GM23338 (cell line): Measurements from ENCODE around the gene OR2W1. TPM values are rescaled to one million over a fixed set of nuclear protein-coding genes. Genes with fewer than 3 reads are reported as not detected.

Experiments used
- ATAC-seq: fragments of 200-7000 bp; cut with Tn5 transposase; 3 replicates; pipeline ENCODE4 v1.9.1; 2020
- DNase-seq: peaks from one replicate; pipeline ENCODE4 v3.0.0-alpha.2; 2015; ENCODE audit warnings: low spot score
- H2AFZ ChIP-seq: fragments of 200-600 bp; sonication (generic); 2 replicates; pipeline ENCODE4 v1.8.0; 2016; ENCODE audit warnings: antibody characterized with exemption, mild to moderate bottlenecking, moderate library complexity
- H3F3A ChIP-seq: fragments of 200-600 bp; sonication (generic); replicated peaks from 2 replicates; pipeline ENCODE4 v1.8.0; 2017; ENCODE audit warnings: antibody characterized with exemption, mixed run types, low read depth
- H3K27ac ChIP-seq: fragments of 200-600 bp; sonication (generic); 2 replicates; pipeline ENCODE4 v1.6.1; 2016; ENCODE audit warnings: low read depth
- H3K27me3 ChIP-seq: fragments of 200-600 bp; sonication (generic); 2 replicates; pipeline ENCODE4 v1.8.0; 2016; ENCODE audit warnings: mild to moderate bottlenecking, mixed run types, moderate library complexity; ENCODE audit not compliant: insufficient read depth
- H3K36me3 ChIP-seq: fragments of 200-600 bp; sonication (generic); 2 replicates; pipeline ENCODE4 v1.8.0; 2016; ENCODE audit warnings: mild to moderate bottlenecking; ENCODE audit not compliant: insufficient read depth
- H3K4me1 ChIP-seq: fragments of 200-600 bp; sonication (generic); 2 replicates; pipeline ENCODE4 v1.8.0; 2016; ENCODE audit warnings: mild to moderate bottlenecking, moderate library complexity; ENCODE audit not compliant: insufficient read depth
- H3K4me2 ChIP-seq: fragments of 200-600 bp; sonication (generic); 2 replicates; pipeline ENCODE4 v1.7.1; 2017; ENCODE audit warnings: mixed run types
- H3K4me3 ChIP-seq: fragments of 200-600 bp; sonication (generic); 2 replicates; pipeline ENCODE4 v1.6.1; 2016; ENCODE audit warnings: mixed run types
- H3K79me2 ChIP-seq: fragments of 200-600 bp; sonication (generic); replicated peaks from 2 replicates; pipeline ENCODE4 v1.8.0; 2017; ENCODE audit warnings: mild to moderate bottlenecking; ENCODE audit not compliant: insufficient read depth
- H3K9me2 ChIP-seq: fragments of 200-600 bp; sonication (generic); 2 replicates; pipeline ENCODE4 v1.8.0; 2017; ENCODE audit not compliant: insufficient read depth
- H4K20me1 ChIP-seq: fragments of 200-600 bp; sonication (generic); replicated peaks from 2 replicates; pipeline ENCODE4 v1.8.0; 2017; ENCODE audit warnings: mild to moderate bottlenecking; ENCODE audit not compliant: insufficient read depth
- H3K27ac Mint-ChIP-seq: 2 replicates; pipeline ENCODE4 v1.8.0; 2020; ENCODE audit warnings: inconsistent platforms, mild to moderate bottlenecking, moderate library complexity, mixed read lengths
- H3K27me3 Mint-ChIP-seq: 3 replicates; pipeline ENCODE4 v1.8.0; 2022; ENCODE audit warnings: low read depth, mild to moderate bottlenecking, moderate library complexity, mixed read lengths, inconsistent platforms; ENCODE audit not compliant: insufficient read depth, poor library complexity
- H3K36me3 Mint-ChIP-seq: 3 replicates; pipeline ENCODE4 v1.8.0; 2021; ENCODE audit warnings: low read depth, mild to moderate bottlenecking, inconsistent platforms, moderate library complexity, mixed read lengths
- H3K4me1 Mint-ChIP-seq: 3 replicates; pipeline ENCODE4 v1.8.0; 2020; ENCODE audit warnings: mild to moderate bottlenecking, inconsistent platforms, mixed read lengths
- H3K4me3 Mint-ChIP-seq: 3 replicates; pipeline ENCODE4 v1.8.0; 2021; ENCODE audit warnings: moderate library complexity, mild to moderate bottlenecking, inconsistent platforms, mixed read lengths
- H3K9me3 Mint-ChIP-seq: 3 replicates; pipeline ENCODE4 v1.8.0; 2020; ENCODE audit warnings: moderate library complexity, mild to moderate bottlenecking, inconsistent platforms, mixed read lengths
- CREB1 ChIP-seq: fragments of 250-450 bp; sonication (Bioruptor Pico); IDR thresholded peaks from 2 replicates; pipeline ENCODE4 v1.5.0; 2020; ENCODE audit warnings: low read depth, mild to moderate bottlenecking, moderate library complexity
- ZNF331 ChIP-seq: fragments of 250-450 bp; sonication (Bioruptor Pico); IDR thresholded peaks from 2 replicates; pipeline ENCODE4 v1.5.0; 2020; ENCODE audit warnings: low read depth, mild to moderate bottlenecking, moderate library complexity
- ZNF462 ChIP-seq: fragments of 250-450 bp; sonication (Bioruptor Pico); IDR thresholded peaks from 2 replicates; pipeline ENCODE4 v1.5.0; 2020; ENCODE audit warnings: mild to moderate bottlenecking, moderate library complexity
- polyA plus RNA-seq: library from polyadenylated mRNA; unstranded; fragments of >200 nt; fragmentation: Nextera tagmentation; extraction: Ambion mirVana; gene quantifications from 2 replicates; pipeline ENCODE4 v1.2.1, GENCODE V29; 2016
- total RNA-seq: library from RNA; depleted of rRNA; stranded (reverse); fragments of >200 nt; shearing (Covaris generic); gene quantifications from 2 replicates; pipeline ENCODE4 v1.2.3, GENCODE V29; 2014
- TF ChIP-seq, protein P1 (sequence below): IDR thresholded peaks from 2 replicates; pipeline ENCODE4 v1.6.1; 2016; ENCODE audit warnings: antibody characterized with exemption
- TF ChIP-seq, protein P2 (sequence below), 2 experiments: fragments of 200-600 bp in 1 of 2; sonication (generic) in 1 of 2; conservative IDR thresholded peaks; 2 replicates each; pipeline versions ENCODE4 v1.5.1 to v1.6.1; 2016 to 2017; ENCODE audit warnings: antibody characterized with exemption in 2 of 2, low read depth in 2 of 2, mild to moderate bottlenecking in 2 of 2, moderate library complexity in 1 of 2

The OR2W1 gene
- total and polyA plus RNA-seq, 2 experiments from 2014 or later = not detected

DNA sequence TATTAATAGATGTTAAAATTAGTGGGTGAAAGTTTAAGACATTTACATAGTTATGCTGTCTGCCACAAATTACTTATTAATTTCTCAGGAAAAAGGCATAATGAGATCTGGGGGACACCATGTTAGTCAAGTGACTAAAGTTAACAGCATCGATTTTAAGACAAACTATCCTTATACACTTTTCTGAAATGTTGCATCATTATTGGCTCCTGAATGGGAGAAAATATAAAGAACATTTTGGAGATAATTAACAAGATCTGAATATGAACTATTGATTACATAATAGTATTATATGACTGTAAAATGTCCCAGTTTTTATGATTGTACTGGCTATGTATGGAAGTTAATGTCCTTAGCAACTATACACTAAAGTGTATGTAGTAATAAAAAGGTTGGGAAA is 34.2 kb upstream of the OR2W1 start (continued):
- TF ChIP-seq ZNF331 (CRISPR knock-in tag) = no peak

DNA sequence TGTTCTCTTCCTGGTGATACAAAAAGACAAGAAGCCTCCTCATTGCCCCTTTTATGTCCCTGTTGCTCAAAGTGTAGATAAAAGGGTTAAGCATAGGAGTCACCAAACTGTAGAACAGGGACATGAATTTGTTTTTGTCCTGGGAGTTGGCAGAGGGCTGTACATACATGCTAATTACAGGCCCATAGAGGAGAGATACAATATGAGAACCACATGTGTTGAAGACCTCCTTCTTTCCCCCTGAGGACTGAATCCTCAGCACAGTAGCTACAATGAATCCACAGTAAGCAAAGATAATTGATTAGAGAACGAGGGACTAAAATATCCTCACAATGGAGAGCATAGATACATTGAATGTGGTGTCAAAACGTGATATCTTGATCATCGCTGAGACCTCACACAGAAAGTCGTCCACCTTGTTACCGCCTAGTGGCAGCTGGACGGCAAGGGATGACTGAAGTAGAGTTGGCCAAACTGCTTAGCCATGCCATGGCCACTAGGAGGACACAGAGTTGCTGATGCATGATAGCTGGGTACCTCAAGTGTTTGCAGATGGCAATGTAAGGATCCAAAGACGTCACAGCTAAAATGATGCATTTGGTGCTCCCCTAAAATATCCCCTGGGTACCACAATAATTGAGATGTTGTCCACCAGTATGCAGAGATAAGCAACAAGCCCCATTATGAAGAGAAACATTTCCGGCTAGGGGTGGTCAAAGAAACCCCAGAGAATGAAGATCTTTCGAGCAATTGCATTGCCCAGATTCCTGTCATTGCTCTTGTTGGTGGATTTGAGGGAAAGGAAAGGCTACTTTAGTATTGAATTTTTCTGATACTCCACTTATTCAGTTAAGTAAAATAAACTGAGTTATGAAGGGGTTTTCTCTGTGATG is 27.1 kb upstream of the OR2W1 start:
- no peak overlapping the region for H3K27ac Mint-ChIP-seq
- H3K36me3 Mint-ChIP-seq = 0 out of 3 replicates have a peak, but pooled peaks cover 3% of the 10 kb centered on the region
- TF ChIP-seq, protein P1, sequence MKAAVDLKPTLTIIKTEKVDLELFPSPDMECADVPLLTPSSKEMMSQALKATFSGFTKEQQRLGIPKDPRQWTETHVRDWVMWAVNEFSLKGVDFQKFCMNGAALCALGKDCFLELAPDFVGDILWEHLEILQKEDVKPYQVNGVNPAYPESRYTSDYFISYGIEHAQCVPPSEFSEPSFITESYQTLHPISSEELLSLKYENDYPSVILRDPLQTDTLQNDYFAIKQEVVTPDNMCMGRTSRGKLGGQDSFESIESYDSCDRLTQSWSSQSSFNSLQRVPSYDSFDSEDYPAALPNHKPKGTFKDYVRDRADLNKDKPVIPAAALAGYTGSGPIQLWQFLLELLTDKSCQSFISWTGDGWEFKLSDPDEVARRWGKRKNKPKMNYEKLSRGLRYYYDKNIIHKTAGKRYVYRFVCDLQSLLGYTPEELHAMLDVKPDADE = no peak
- TF ChIP-seq CREB1 (CRISPR knock-in tag) (0 out of 2 replicates have a peak, but pooled peaks have one; percentile 19), ZNF462 (CRISPR knock-in tag) (no peak)
- TF ChIP-seq, protein P2, sequence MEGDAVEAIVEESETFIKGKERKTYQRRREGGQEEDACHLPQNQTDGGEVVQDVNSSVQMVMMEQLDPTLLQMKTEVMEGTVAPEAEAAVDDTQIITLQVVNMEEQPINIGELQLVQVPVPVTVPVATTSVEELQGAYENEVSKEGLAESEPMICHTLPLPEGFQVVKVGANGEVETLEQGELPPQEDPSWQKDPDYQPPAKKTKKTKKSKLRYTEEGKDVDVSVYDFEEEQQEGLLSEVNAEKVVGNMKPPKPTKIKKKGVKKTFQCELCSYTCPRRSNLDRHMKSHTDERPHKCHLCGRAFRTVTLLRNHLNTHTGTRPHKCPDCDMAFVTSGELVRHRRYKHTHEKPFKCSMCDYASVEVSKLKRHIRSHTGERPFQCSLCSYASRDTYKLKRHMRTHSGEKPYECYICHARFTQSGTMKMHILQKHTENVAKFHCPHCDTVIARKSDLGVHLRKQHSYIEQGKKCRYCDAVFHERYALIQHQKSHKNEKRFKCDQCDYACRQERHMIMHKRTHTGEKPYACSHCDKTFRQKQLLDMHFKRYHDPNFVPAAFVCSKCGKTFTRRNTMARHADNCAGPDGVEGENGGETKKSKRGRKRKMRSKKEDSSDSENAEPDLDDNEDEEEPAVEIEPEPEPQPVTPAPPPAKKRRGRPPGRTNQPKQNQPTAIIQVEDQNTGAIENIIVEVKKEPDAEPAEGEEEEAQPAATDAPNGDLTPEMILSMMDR (conservative IDR thresholded peaks at IDR 0.05; ENCODE audit: low read depth in 2 of 2) = peak; percentile 90 to 92
- Histone ChIP-seq H2AFZ (peak overlapping the region; percentile 15; the same call in 1 of the 2 replicates), H3K4me1 (no peaks in the 10 kb centered on the region), H3K27ac (no peak overlapping the region), H3K27me3 (no peaks in the 10 kb centered on the region), H3K9me2 (peaks cover 4% of the 10 kb centered on the region; the same call in 1 of the 2 replicates), H3K36me3 (no peaks in the 10 kb centered on the region), H3F3A (no peaks in the 10 kb centered on the region), H3K79me2 (no peaks in the 10 kb centered on the region), H4K20me1 (no peaks in the 10 kb centered on the region), H3K4me3 (no peak overlapping the region), H3K4me2 (no peak overlapping the region)
- DNase-seq (peak; percentile 89), ATAC-seq (peak; percentile 99)
- H3K27me3 Mint-ChIP-seq = peaks cover 2% of the 10 kb centered on the region
- no peak overlapping the region for H3K4me3 Mint-ChIP-seq
- H3K4me1 Mint-ChIP-seq = no peaks in the 10 kb centered on the region
- H3K9me3 Mint-ChIP-seq = peaks cover 6% of the 10 kb centered on the region; the same call in 2 of the 3 replicates
